NCI-H146 treated with DMSO at 0.1 percent for 48 hours (cell line): ENCODE measurements around the gene MSANTD1.

Experiments used
- DNase-seq: peaks from one replicate; lab custom pipeline; 2025; ENCODE audit not compliant: unreplicated experiment; lab: John Stamatoyannopoulos, UW

MSANTD1 gene

DNA sequence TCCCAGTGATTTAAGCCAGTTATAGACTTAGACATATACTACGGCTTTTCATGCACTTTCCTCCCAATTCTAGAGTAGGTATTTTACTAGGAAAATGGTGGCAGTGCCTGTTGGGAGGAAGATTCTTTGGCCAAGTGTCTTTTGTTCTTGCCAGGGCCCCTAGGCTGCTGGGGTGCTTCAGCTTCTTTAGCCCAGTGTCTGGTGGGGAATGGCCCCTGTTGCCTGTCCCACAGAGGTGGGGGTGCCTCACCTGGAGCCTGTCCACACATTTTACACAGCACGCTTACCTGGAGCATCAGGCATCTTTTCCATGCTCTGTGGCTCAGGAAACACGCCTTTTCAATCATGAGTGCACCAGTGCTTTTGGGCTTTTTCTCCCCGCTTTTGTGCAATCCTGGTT, 33.2 kb upstream of the MSANTD1 start:
- DNase-seq = no peak

DNA sequence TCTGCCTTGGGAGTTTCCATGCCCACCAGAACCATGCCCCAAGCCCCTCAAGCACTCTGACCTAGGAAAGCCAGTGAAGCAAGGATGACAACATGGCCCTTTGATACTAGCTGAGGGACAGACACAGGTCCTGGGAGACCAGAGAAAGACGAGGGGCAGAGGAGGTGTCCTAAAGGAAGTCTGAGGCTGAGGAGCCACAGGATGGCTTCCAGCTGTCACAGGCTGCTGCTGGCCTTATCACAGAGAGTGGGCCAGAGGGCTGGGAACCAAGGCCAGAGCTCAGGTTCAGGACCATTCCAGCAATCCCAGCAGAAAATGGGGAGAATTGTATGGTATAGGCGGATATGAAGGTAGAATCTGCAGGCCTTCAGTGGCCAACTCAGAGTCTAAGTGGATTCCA, 31.7 kb upstream of the MSANTD1 start:
- DNase-seq = no peak

DNA sequence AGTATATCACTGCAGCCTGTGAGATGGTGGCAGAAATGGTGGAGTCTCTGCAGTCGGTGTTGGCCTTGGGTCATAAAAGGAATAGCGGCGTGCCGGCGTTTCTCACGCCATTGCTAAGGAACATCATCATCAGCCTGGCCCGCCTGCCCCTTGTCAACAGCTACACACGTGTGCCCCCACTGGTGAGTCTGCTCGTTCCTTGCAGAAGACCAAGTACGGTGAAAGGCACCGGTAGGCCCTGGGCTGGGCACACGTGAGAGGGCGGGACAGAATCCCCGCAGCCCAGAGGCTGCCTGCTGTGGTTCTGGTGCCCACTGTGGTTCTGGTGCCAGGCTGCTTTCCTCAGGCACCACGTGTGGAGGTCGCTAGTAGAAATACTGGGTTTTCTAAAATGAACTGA, 31.2 kb upstream of the MSANTD1 start:
- no peak for DNase-seq

- no peak for DNase-seq
Observed at GRCh38 chr4:3218824-3219760, 29.9 kb upstream of the MSANTD1 start.

GRCh38 chr4:3219761-3220475, 29.0 kb upstream of the MSANTD1 start:
- no peak for DNase-seq

- no peak for DNase-seq
Observed at GRCh38 chr4:3220476-3221183, 28.3 kb upstream of the MSANTD1 start.

DNA sequence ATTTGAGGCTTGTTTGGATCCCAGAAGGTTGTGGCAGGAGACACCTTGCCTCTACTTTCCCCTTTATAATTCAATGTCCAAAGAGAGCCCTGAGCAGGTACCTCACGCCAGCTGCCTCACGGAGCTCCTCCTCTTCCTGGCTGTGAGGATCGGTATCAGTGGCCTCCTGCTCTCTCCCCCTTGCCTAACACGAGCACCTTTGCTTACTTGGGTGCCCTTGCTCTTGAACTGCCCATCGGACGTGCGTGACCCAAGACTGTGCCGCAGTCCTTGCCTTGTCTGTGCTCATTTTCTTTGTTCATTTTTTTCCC, 27.8 kb upstream of the MSANTD1 start:
- DNase-seq = no peak

- no peak for DNase-seq
Observed at GRCh38 chr4:3221996-3222395, 27.0 kb upstream of the MSANTD1 start.

DNA sequence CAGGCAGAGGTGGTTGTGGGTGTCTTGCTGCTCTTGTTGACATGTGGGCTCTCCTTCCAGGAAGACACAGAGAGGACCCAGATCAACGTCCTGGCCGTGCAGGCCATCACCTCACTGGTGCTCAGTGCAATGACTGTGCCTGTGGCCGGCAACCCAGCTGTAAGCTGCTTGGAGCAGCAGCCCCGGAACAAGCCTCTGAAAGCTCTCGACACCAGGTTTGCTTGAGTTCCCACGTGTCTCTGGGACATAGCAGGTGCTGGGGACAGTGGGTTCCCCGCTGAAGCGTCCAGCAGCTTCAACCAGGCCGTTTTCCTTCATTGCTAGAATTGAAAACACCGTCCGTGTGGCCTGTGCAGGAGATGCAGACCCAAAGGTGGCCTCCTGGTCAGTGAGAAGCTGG, 25.6 kb upstream of the MSANTD1 start:
- no peak for DNase-seq

DNA sequence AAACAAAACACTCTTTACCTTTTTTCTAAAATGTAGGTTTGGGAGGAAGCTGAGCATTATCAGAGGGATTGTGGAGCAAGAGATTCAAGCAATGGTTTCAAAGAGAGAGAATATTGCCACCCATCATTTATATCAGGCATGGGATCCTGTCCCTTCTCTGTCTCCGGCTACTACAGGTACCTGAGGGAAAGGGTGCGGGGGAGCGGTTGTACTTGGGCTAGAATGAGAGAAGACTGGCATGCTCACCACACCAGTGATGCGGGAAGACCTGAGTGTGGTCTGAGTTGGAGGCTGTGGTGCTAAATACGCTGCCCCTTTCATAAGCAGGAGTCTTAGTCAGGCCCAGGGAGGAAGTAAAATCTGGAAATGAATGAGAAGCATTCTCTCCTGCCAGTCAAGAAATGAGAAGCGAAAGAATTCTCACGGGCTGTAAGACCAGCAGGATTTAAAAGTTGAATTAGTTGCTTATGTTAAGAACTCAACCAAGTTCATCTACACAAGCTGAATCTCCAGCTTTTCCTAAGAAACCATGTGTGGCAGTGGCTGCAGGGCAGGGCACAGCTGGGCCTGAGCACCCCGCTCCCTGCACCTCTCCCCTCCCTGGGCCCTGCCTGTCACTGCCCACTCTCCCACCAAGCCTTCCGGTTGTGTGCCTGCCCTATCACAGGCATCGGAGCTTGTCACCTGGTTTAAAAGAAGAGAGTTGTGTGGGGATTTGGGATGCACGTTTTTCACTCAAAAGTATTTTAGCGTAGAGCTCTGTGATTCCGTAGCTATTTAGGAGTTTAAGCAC, 24.8 kb upstream of the MSANTD1 start:
- no peak for DNase-seq

- DNase-seq = no peak
Observed at GRCh38 chr4:3225071-3225850, 23.7 kb upstream of the MSANTD1 start.

DNA sequence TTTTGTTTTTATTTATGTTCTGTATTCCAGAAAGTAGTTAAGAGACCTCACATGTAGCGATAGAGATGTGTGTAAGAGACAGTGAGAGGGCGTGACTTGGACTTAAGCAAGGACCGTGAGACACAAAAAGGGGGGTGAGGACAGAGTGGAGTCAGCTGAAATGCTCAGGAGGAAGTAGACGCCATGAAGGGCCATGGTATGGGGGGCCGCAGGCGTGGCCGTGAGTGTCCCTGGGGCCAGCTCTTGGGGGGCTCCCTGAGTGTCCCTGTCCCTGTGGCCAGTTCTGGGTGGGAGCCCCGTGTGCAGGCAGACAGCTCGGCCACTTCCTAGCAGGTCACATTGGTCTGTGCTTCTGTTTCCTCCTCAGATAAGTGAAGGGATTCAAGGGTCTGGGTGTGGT, 23.0 kb upstream of the MSANTD1 start:
- no peak for DNase-seq

DNA sequence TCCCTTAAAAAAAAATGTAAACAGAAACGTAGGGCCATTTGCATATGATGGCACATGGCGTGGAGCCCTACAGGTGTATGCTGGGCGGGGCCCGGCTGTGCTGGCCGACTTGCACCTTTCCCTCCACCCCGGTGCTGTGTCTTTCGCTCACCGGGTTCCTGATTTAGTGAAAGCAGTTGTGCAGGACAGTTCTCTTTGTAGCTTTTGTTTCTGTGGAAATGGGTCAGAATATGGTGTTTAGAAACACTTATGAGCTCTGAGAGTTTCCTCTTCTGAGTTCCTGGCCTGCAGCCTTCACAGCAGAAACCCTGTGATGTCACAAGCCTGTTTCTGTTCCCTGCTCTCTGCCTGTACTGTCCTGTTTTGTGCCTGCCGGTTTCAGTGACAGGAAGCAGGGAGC, 22.5 kb upstream of the MSANTD1 start:
- no peak for DNase-seq

DNA sequence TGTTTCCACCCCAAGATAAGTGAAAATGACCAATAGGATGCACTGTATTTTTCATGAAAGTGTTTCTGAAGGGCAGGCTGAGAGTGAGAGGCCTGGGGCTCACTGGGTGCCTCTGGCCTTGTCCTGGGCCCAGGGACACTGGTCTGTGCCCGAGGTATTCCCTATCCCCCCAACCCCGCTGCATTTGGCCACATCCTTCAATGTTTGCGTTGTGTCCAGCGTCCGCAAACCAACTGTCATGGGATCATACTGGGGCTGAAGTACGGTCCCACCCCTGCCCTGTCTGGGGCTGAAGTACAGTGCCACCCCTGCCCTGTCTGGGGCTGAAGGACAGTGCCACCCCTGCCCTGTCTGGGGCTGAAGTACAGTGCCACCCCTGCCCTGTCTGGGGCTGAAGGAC, 22.0 kb upstream of the MSANTD1 start:
- DNase-seq = no peak

DNA sequence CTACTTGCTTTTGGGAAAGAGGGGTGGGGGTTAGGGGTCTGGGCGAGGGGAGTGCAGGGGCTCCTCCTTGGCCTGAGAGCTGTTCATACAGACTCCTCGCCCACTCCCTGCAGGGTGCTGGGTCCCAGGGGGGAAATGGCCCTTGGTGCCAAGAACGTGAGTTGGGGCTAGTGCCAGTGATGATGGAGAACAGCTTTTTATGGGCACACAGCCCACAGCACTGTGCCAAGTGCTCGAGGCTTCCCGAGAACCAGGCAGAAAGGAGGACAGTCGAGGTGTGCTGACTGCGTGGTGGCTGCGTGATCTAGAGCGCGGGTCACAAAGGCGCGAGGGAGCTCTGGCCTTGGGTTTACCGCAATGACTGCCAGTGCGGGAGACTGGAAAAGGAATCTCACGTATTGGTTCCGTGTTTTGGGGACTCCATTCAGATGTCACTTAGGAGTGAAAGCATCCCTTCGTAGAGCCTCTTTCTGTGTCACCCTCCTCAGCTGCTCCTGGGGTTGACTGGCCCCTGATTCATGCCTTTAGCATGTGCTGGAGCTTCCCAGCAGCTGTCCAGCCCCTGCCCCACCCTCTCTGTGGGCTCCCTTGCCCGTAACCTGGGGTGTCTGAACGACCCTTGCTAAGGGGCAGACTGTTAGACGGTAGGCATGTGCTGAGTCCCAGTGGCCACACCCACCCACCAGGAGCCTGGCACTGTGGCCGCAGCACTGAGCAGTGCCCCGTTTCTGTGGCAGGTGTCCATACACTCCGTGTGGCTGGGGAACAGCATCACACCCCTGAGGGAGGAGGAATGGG, 20.9 kb upstream of the MSANTD1 start:
- no peak for DNase-seq

DNA sequence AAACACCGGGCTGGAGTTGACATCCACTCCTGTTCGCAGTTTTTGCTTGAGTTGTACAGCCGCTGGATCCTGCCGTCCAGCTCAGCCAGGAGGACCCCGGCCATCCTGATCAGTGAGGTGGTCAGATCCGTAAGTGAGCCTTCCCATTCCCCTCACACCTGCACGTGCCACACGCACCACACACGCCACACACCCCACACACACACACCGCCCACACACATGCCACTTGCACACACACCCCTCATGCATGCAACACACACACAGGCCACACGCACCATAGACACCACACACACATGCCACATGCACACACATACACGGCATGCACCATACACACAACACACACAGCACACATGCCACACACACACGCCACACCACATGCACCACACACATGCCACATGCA, 20.1 kb upstream of the MSANTD1 start:
- no peak for DNase-seq

DNA sequence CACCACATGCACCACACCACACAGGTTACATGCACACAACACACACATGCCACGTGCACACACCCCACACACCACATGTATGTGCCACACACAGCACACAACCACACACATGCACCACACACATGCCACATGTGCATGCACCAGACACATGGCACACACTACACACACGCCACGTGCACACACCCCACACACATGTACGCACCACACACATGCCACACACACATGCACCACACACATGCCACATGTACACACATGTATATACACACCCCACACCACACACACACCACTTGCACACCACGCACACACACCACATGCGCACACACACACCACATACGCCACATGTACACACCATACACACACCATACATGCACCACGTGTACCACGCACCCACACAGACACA, 19.6 kb upstream of the MSANTD1 start:
- no peak for DNase-seq

- no peak for DNase-seq
Observed at GRCh38 chr4:3229964-3230363, 19.0 kb upstream of the MSANTD1 start.

GRCh38 chr4:3231471-3231870, 17.5 kb upstream of the MSANTD1 start:
- DNase-seq = no peak

DNA sequence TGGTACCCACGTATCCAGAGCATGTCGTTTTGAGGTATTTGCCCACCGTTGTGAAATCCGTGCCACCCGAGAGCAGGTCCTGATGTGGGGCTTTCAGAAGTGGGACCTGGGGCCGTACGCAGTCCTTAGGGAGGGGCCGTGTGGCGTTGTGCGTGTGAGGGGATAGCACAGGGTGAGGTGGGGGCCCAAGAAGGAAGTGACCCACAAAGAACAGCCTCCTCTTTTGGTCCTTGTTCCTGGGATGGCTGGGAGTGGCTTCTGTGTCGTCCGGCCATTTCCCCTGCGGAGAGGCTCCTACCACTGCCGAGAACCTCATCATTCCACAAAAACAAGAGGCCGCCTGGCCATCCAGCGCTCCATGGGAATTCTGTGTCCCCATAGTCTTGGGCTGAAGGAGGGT, 17.0 kb upstream of the MSANTD1 start:
- DNase-seq = no peak
